ENCODE results near the gene CCDC142.

DNA sequence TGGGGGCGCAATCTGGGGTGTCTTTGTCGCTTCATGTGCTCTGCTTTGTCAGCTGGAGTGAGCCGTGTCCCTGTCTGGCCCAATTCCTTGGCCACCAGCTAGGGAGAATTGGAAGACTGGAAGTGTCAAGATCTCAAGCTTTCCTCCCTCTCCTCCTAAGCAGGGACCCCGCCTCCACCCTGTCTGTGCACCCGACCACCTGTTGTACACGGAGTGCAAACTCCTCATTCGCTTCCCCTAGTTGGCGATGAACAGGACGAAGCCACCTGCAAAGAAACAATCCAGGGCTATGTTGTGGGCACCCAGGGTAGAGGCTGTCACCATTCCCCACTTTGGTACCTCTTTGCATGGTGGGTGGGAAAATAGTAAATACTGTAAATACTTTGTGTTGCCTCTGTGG lies 44.9 kb upstream of the CCDC142 start:
- TF ChIP-seq, protein P1, sequence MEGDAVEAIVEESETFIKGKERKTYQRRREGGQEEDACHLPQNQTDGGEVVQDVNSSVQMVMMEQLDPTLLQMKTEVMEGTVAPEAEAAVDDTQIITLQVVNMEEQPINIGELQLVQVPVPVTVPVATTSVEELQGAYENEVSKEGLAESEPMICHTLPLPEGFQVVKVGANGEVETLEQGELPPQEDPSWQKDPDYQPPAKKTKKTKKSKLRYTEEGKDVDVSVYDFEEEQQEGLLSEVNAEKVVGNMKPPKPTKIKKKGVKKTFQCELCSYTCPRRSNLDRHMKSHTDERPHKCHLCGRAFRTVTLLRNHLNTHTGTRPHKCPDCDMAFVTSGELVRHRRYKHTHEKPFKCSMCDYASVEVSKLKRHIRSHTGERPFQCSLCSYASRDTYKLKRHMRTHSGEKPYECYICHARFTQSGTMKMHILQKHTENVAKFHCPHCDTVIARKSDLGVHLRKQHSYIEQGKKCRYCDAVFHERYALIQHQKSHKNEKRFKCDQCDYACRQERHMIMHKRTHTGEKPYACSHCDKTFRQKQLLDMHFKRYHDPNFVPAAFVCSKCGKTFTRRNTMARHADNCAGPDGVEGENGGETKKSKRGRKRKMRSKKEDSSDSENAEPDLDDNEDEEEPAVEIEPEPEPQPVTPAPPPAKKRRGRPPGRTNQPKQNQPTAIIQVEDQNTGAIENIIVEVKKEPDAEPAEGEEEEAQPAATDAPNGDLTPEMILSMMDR (IDR thresholded peaks at IDR 0.05) = no peak
- TF ChIP-seq POLR2A (IDR thresholded peaks at IDR 0.05) = no peak
